ENCODE results near the gene C5orf15.

GRCh38 chr5:133936651-133937015, 31.8 kb downstream of the C5orf15 start:
- TF ChIP-seq POLR2AphosphoS5 (IDR thresholded peaks at IDR 0.05; ENCODE audit: borderline replicate concordance, low read depth, low read length), result no peak
- no peak for TF ChIP-seq EZH2 (IDR thresholded peaks at IDR 0.05)
